SU-DHL-6 (cell line): ENCODE measurements around the gene PRDM10.

Experiments
- H2AFZ ChIP-seq: fragments of 200-600 bp; sonication (generic); 2 replicates; pipeline ENCODE4 v1.6.1; 2014; ENCODE audit warnings: low read depth, mild to moderate bottlenecking, moderate library complexity, mixed read lengths, antibody characterized with exemption, low read length; ENCODE audit not compliant: severe bottlenecking
- H3F3A ChIP-seq: fragments of 200-600 bp; shearing (Covaris generic); 2 replicates; pipeline ENCODE4 v1.6.0; 2016; ENCODE audit warnings: antibody characterized with exemption, mild to moderate bottlenecking; ENCODE audit not compliant: insufficient read depth
- H3K27ac ChIP-seq: fragments of 200-600 bp; sonication (generic); 2 replicates; pipeline ENCODE4 v1.5.1; 2016; ENCODE audit warnings: low read depth, mild to moderate bottlenecking, low read length, moderate library complexity, mixed read lengths
- H3K27me3 ChIP-seq: fragments of 200-600 bp; sonication (generic), shearing (Covaris generic); 2 replicates; pipeline ENCODE4 v1.6.0; 2014; ENCODE audit warnings: mild to moderate bottlenecking, low read length
- H3K36me3 ChIP-seq: fragments of 200-600 bp; sonication (generic); 2 replicates; pipeline ENCODE4 v1.6.1; 2014; ENCODE audit warnings: mild to moderate bottlenecking, low read length, mixed read lengths
- H3K4me2 ChIP-seq: fragments of 300-600, 200-600 bp; shearing (Covaris generic), sonication (generic); 2 replicates; pipeline ENCODE4 v1.6.0; 2014; ENCODE audit warnings: low read length, low read depth, mild to moderate bottlenecking; ENCODE audit not compliant: poor library complexity, severe bottlenecking
- H3K4me3 ChIP-seq: fragments of 200-600 bp; sonication (generic); 2 replicates; pipeline ENCODE4 v1.5.1; 2014; ENCODE audit warnings: antibody characterized with exemption, low read length, mild to moderate bottlenecking, mixed read lengths; ENCODE audit not compliant: insufficient read depth, poor library complexity, severe bottlenecking
- H3K79me2 ChIP-seq: fragments of 200-600 bp; sonication (generic); 2 replicates; pipeline ENCODE4 v1.6.1; 2014; ENCODE audit warnings: mild to moderate bottlenecking, low read length, moderate library complexity; ENCODE audit not compliant: insufficient read depth
- H3K9ac ChIP-seq: fragments of 200-600 bp; sonication (generic); 2 replicates; pipeline ENCODE4 v1.7.0; 2014; ENCODE audit warnings: mild to moderate bottlenecking, low read length
- H3K9me2 ChIP-seq: fragments of 200-600 bp; sonication (generic); replicated peaks from 2 replicates; pipeline ENCODE4 v1.6.1; 2014; ENCODE audit warnings: low read length; ENCODE audit not compliant: insufficient read depth
- H3K9me3 ChIP-seq: fragments of 200-600 bp; sonication (generic); 2 replicates; pipeline ENCODE4 v1.6.1; 2014; ENCODE audit warnings: low read length, mixed read lengths; ENCODE audit not compliant: insufficient read depth
- H4K20me1 ChIP-seq: fragments of 200-600 bp; sonication (generic); 2 replicates; pipeline ENCODE4 v1.6.1; 2014; ENCODE audit warnings: low read depth, mild to moderate bottlenecking, antibody characterized with exemption, low read length, moderate library complexity, mixed read lengths
- EZH2phosphoT487 ChIP-seq: fragments of 200-600 bp; sonication (generic), shearing (Covaris generic); conservative IDR thresholded peaks from 2 replicates; pipeline ENCODE4 v1.6.1; 2018; ENCODE audit warnings: mild to moderate bottlenecking, antibody characterized with exemption, low read length, moderate library complexity, mixed read lengths
- TF ChIP-seq, protein P1 (sequence below): fragments of 200-600 bp; sonication (generic); IDR thresholded peaks from one replicate; pipeline ENCODE4 v1.5.1; 2017; ENCODE audit warnings: antibody characterized with exemption, mild to moderate bottlenecking, low read length, moderate library complexity; ENCODE audit not compliant: insufficient read depth, poor library complexity, severe bottlenecking

The PRDM10 gene

GRCh38 chr11:129985823-129986222, 16.8 kb downstream of the PRDM10 start:
- H3K9me3 ChIP-seq: no peaks in the 10 kb centered on the region
- H2AFZ ChIP-seq: no peak overlapping the region
- H3K27ac ChIP-seq: no peak overlapping the region
- no peak overlapping the region for H3K9ac ChIP-seq
- TF ChIP-seq, protein P1, sequence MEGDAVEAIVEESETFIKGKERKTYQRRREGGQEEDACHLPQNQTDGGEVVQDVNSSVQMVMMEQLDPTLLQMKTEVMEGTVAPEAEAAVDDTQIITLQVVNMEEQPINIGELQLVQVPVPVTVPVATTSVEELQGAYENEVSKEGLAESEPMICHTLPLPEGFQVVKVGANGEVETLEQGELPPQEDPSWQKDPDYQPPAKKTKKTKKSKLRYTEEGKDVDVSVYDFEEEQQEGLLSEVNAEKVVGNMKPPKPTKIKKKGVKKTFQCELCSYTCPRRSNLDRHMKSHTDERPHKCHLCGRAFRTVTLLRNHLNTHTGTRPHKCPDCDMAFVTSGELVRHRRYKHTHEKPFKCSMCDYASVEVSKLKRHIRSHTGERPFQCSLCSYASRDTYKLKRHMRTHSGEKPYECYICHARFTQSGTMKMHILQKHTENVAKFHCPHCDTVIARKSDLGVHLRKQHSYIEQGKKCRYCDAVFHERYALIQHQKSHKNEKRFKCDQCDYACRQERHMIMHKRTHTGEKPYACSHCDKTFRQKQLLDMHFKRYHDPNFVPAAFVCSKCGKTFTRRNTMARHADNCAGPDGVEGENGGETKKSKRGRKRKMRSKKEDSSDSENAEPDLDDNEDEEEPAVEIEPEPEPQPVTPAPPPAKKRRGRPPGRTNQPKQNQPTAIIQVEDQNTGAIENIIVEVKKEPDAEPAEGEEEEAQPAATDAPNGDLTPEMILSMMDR: no peak
- TF ChIP-seq EZH2phosphoT487: no peak
- H3K79me2 ChIP-seq: no peaks in the 10 kb centered on the region
- H3K4me3 ChIP-seq: no peak overlapping the region
- H3K9me2 ChIP-seq: no peaks in the 10 kb centered on the region
- peaks cover 5% of the 10 kb centered on the region for H3F3A ChIP-seq
- no peaks in the 10 kb centered on the region for H3K36me3 ChIP-seq
- no peaks in the 10 kb centered on the region for H3K27me3 ChIP-seq
- no peak overlapping the region for H3K4me2 ChIP-seq
- no peaks in the 10 kb centered on the region for H4K20me1 ChIP-seq

DNA sequence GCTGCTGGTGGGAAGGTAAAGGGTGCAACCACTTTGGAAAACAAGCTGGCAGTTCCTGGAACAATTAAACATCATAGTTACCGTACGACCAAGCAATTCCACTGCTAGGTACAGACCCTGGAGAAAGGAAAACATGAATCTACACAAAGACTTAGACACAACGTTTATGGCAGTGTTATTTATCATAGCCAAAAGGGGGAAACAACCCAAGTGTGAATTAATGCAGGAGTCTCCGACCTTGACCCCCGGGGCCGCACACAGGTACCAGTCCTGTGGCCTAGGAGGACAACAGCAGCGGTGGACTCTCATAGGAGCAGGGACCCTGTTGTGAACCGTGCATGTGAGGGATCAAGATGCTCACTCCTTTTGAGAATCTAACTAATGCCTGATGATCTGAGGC, 22.5 kb downstream of the PRDM10 start:
- H3K4me3 ChIP-seq: no peak overlapping the region
- H4K20me1 ChIP-seq: no peaks in the 10 kb centered on the region
- H3K36me3 ChIP-seq: no peaks in the 10 kb centered on the region
- H2AFZ ChIP-seq: no peak overlapping the region
- TF ChIP-seq, protein P1: no peak
- TF ChIP-seq EZH2phosphoT487: no peak
- no peaks in the 10 kb centered on the region; the same call in 1 of the 2 replicates for H3F3A ChIP-seq
- no peaks in the 10 kb centered on the region for H3K9me2 ChIP-seq
- H3K79me2 ChIP-seq: no peaks in the 10 kb centered on the region
- no peak overlapping the region for H3K9ac ChIP-seq
- no peaks in the 10 kb centered on the region for H3K9me3 ChIP-seq
- H3K27ac ChIP-seq: no peak overlapping the region
- H3K4me2 ChIP-seq: no peak overlapping the region
- no peaks in the 10 kb centered on the region for H3K27me3 ChIP-seq

- Histone ChIP-seq H3K4me3 (no peak overlapping the region), H3K79me2 (no peaks in the 10 kb centered on the region), H3K4me2 (no peak overlapping the region), H3K9me3 (no peaks in the 10 kb centered on the region), H3K9me2 (no peaks in the 10 kb centered on the region), H2AFZ (no peak overlapping the region), H4K20me1 (no peaks in the 10 kb centered on the region), H3K36me3 (no peaks in the 10 kb centered on the region), H3F3A (no peaks in the 10 kb centered on the region; the same call in 1 of the 2 replicates), H3K9ac (no peak overlapping the region), H3K27me3 (no peaks in the 10 kb centered on the region), H3K27ac (no peak overlapping the region)
- no peak for TF ChIP-seq EZH2phosphoT487
- TF ChIP-seq, protein P1: no peak
Measured at GRCh38 chr11:129979046-129979605, 23.5 kb downstream of the PRDM10 start.
